WERI-Rb-1 (cell line): ENCODE data around the gene ZFYVE1.

Source experiments
- DNase-seq: peaks from one replicate; pipeline ENCODE4 v3.0.0-alpha.2; 2020
- H3K27ac ChIP-seq: fragments of 250-450 bp; sonication (Bioruptor Pico); 2 replicates; pipeline ENCODE4 v1.5.1; 2020; ENCODE audit warnings: mild to moderate bottlenecking, moderate library complexity
- H3K27me3 ChIP-seq: fragments of 250-450 bp; sonication (Bioruptor Pico); 2 replicates; pipeline ENCODE4 v1.5.1; 2021; ENCODE audit warnings: mild to moderate bottlenecking, low read depth, moderate library complexity; ENCODE audit not compliant: insufficient read depth, severe bottlenecking
- H3K36me3 ChIP-seq: fragments of 250-450 bp; sonication (Bioruptor Pico); 2 replicates; pipeline ENCODE4 v1.5.1; 2020; ENCODE audit warnings: mild to moderate bottlenecking, moderate library complexity
- H3K4me3 ChIP-seq: 2 replicates; pipeline ENCODE4 v1.5.1; 2011; ENCODE audit warnings: low read depth, mild to moderate bottlenecking, control low read depth, low read length
- H3K9me3 ChIP-seq: fragments of 250-450 bp; sonication (Bioruptor Pico); 2 replicates; pipeline ENCODE4 v1.5.1; 2021; ENCODE audit warnings: mild to moderate bottlenecking, moderate library complexity; ENCODE audit not compliant: severe bottlenecking
- TF ChIP-seq, protein P1 (sequence below): IDR thresholded peaks from 2 replicates; pipeline ENCODE4 v1.5.1; 2011; ENCODE audit warnings: low read depth, mild to moderate bottlenecking, control low read depth, inconsistent platforms, low read length

Gene ZFYVE1

DNA sequence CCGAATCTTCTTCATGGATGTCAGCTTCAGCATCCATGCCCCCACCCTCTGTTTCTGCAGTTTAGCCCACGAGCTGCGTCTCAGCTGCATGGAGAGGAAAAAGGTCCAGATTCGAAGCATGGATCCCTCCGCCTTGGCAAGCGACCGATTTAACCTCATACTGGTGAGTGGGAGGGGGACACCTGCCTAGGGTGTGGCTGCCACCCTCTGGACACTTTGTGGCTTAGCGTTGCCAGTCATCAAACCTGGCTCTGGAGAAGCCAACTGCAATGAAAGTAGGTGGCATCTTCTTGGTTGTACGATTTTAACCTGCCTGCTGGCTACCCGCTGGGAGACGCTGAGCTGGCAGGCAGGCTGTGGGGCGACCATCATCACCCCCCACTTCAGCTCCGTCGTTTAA, 84.0 kb downstream of the ZFYVE1 start:
- Histone ChIP-seq H3K36me3 (peaks cover 6% of the 10 kb centered on the region), H3K4me3 (no peak overlapping the region), H3K9me3 (no peaks in the 10 kb centered on the region), H3K27me3 (no peaks in the 10 kb centered on the region), H3K27ac (no peak overlapping the region)
- DNase-seq = no peak
- TF ChIP-seq, protein P1, sequence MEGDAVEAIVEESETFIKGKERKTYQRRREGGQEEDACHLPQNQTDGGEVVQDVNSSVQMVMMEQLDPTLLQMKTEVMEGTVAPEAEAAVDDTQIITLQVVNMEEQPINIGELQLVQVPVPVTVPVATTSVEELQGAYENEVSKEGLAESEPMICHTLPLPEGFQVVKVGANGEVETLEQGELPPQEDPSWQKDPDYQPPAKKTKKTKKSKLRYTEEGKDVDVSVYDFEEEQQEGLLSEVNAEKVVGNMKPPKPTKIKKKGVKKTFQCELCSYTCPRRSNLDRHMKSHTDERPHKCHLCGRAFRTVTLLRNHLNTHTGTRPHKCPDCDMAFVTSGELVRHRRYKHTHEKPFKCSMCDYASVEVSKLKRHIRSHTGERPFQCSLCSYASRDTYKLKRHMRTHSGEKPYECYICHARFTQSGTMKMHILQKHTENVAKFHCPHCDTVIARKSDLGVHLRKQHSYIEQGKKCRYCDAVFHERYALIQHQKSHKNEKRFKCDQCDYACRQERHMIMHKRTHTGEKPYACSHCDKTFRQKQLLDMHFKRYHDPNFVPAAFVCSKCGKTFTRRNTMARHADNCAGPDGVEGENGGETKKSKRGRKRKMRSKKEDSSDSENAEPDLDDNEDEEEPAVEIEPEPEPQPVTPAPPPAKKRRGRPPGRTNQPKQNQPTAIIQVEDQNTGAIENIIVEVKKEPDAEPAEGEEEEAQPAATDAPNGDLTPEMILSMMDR = peak; percentile 51; the same call in 1 of the 2 replicates

DNA sequence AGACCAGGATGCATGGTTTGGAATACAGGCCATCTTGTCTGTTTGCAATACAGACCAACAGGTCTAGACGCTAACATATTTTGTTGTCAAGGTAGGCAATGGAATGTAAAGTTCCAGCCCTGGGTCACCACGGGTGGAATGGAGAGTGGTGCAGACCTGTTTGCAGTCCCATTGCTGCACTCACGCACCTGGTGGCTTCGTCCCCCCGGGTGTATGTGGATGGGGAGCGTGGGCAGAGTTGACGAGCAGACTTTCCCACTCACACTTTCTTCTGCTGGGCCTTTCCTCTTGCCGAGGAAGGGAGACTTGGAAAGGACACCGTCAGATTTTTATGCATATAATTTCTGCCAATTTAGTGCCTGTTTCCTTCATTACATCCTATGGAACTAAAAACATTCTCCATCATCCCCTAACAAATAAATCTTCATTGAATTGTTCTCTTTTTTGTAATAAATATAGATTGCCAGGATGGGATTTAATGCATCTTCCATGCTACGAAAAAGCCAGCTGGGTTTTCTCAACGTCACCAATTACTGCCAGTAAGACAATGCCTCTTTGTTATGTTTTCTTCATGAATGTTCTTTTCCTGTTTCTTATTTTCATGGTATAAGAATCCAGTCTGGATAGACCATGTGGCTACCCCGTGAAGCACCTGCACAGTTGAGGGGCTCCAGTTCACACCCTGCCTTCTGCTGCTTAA, 85.5 kb downstream of the ZFYVE1 start:
- DNase-seq = no peak
- peaks cover 6% of the 10 kb centered on the region for H3K36me3 ChIP-seq
- no peak overlapping the region for H3K4me3 ChIP-seq
- H3K27me3 ChIP-seq = no peaks in the 10 kb centered on the region
- H3K9me3 ChIP-seq = no peaks in the 10 kb centered on the region
- TF ChIP-seq, protein P1 = no peak
- H3K27ac ChIP-seq = no peak overlapping the region

DNA sequence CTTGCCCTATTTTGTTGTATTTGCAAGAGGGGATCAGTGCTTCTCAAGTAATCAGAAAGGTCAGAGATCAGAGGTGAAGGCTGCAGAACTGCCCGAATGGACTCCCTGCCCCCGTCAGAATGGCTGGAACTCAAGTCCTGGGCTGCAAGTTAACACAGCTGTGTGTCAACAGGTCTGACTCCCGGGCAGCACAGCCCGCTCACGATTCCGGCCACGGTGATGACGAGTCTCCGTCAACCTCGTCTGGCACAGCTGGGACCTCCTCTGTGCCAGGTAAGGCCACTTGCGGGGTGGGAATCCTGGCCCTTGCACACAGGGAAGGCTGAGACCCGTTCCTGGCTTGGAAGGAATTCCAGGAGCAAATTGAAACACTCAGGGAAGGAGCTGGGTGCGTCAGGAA, 87.3 kb downstream of the ZFYVE1 start:
- no peak overlapping the region for H3K27ac ChIP-seq
- H3K9me3 ChIP-seq = no peaks in the 10 kb centered on the region

DNA sequence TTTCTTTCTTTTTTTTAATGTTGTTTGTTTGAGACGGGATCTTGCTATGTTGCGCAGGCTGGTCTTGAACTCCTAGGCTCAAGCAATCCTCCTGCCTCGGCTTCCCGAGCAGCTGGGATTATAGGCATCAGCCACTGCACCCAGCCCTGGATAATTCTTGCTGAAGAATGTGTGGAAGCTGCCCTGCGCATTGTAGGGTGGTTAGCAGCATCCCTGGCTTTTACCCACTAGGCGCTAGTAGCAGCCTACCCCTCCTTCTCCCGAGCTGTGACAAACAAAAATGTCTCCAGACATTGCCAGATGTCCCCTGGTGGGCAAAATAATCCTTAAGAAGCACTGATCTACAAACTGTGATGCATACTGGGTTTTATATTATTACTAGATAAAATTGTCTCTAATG, 94.0 kb downstream of the ZFYVE1 start:
- peaks cover 3% of the 10 kb centered on the region; the same call in 1 of the 2 replicates for H3K36me3 ChIP-seq
- no peaks in the 10 kb centered on the region for H3K9me3 ChIP-seq
- no peak overlapping the region for H3K4me3 ChIP-seq
- no peaks in the 10 kb centered on the region for H3K27me3 ChIP-seq
- H3K27ac ChIP-seq = no peak overlapping the region
- TF ChIP-seq, protein P1 = no peak
- no peak for DNase-seq

More for the DNA sequence above, 87.3 kb downstream of the ZFYVE1 start:
- Histone ChIP-seq H3K27me3 (no peaks in the 10 kb centered on the region), H3K4me3 (no peak overlapping the region), H3K36me3 (peaks cover 6% of the 10 kb centered on the region)
- TF ChIP-seq, protein P1 = no peak
- no peak for DNase-seq

DNA sequence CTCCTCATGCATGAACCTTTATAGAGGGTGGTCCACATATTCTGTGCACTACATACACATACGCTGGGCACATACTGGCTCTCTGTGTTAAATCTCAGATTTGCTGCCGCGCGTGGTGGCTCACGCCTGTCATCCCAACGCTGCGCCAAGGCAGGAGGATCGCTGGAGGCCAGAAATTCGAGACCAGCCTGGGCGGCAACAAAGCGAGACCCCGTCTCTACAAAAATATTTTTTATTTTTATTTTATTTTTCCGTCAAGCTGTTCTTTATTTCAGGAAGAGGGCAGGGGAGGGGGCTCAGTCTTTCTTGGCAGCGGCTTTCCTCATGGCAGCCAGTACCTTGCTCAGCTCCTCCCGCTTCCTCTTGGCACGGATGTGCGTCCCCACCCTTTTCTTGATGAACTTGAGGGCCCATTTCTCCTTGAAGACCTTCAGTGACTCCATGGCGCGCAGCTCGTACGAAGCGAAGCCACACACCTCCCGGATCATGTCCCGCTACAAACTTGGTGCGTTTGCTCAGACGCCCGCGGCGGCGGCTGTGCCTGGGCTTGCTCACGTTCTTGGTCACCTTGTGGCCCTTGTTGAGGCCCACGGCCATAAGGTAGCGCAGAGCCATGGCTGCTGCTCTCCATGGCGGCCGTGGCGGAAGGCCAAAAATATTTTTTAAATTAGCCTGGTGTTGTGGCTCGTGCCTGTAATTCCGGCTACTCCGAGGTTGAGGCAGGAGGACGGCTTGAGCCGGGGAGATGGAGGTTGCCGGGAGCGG, 97.4 kb downstream of the ZFYVE1 start:
- Histone ChIP-seq H3K27me3 (no peaks in the 10 kb centered on the region), H3K9me3 (no peaks in the 10 kb centered on the region), H3K27ac (no peak overlapping the region), H3K36me3 (peaks cover 3% of the 10 kb centered on the region; the same call in 1 of the 2 replicates), H3K4me3 (no peak overlapping the region)
- TF ChIP-seq, protein P1 = no peak
- no peak for DNase-seq
